A549 (cell line): ENCODE measurements around the gene SLC45A3.

Experiments used
- CTCF ChIP-seq: fragments of >200 bp; sonication (Bioruptor Twin); formaldehyde crosslinking; IDR thresholded peaks from 3 replicates; pipeline ENCODE4 v1.5.1; 2016
- KDM1A ChIP-seq: fragments of 200-600 bp; sonication (generic); IDR thresholded peaks from 2 replicates; pipeline ENCODE4 v1.6.1; 2016; ENCODE audit warnings: low read depth, mild to moderate bottlenecking

- TF ChIP-seq KDM1A (no peak), CTCF (no peak)
Measured at GRCh38 chr1:205670611-205671430, 9.5 kb downstream of the SLC45A3 start.
